Measurements from ENCODE around the gene UGGT1.

UGGT1 gene

GRCh38 chr2:128219891-128220290 lies 128.9 kb downstream of the UGGT1 start:
- no peak for DNase-seq (ENCODE audit: low spot score)

- DNase-seq (ENCODE audit: low spot score) = no peak
Measured at GRCh38 chr2:128227862-128228261, 136.9 kb downstream of the UGGT1 start.

- no peak for DNase-seq (ENCODE audit: low spot score)
Measured at GRCh38 chr2:128228894-128229293, 137.9 kb downstream of the UGGT1 start.

- DNase-seq (ENCODE audit: low spot score) = peak; percentile 78
Measured at GRCh38 chr2:128232965-128233789, 142.2 kb downstream of the UGGT1 start.

- no peak for DNase-seq (ENCODE audit: low spot score)
Measured at GRCh38 chr2:128233790-128234395, 142.9 kb downstream of the UGGT1 start.

GRCh38 chr2:128234613-128235012 lies 143.6 kb downstream of the UGGT1 start:
- DNase-seq (ENCODE audit: low spot score) = no peak

GRCh38 chr2:128235581-128235980 lies 144.6 kb downstream of the UGGT1 start:
- no peak for DNase-seq (ENCODE audit: low spot score)

- no peak for DNase-seq (ENCODE audit: low spot score)
Measured at GRCh38 chr2:128236491-128237035, 145.6 kb downstream of the UGGT1 start.

- no peak for DNase-seq (ENCODE audit: low spot score)
Measured at GRCh38 chr2:128237081-128237534, 146.1 kb downstream of the UGGT1 start.

- no peak for DNase-seq (ENCODE audit: low spot score)
Measured at GRCh38 chr2:128237911-128238697, 147.1 kb downstream of the UGGT1 start.

GRCh38 chr2:128241896-128242295 lies 150.9 kb downstream of the UGGT1 start:
- DNase-seq (ENCODE audit: low spot score) = no peak

Data from CD4-positive, alpha-beta T cell treated with Interleukin-2 at 100 ng/mL for 4 hours (primary cell).